KOPT-K1 (cell line): ENCODE data around the gene NRXN2.
"Not testable (repeated sequence)": the region's sequence is repeated elsewhere in the genome, so short reads cannot be mapped to it uniquely, and the experiment has no call there.

Experiments
- H3K27ac ChIP-seq: fragments of 200-600 bp; sonication (generic); 2 replicates; pipeline ENCODE4 v1.5.1; 2016; ENCODE audit warnings: antibody characterized with exemption, mild to moderate bottlenecking, low read depth, low read length; ENCODE audit not compliant: poor library complexity, severe bottlenecking
- H3K36me3 ChIP-seq: fragments of 200-600 bp; sonication (generic); 2 replicates; pipeline ENCODE4 v1.5.1; 2017; ENCODE audit warnings: antibody characterized with exemption, mild to moderate bottlenecking, low read length, moderate library complexity; ENCODE audit not compliant: insufficient read depth
- H3K9me3 ChIP-seq: fragments of 200-600 bp; sonication (generic); 2 replicates; pipeline ENCODE4 v1.5.1; 2017; ENCODE audit warnings: antibody characterized with exemption, low read length, mild to moderate bottlenecking; ENCODE audit not compliant: insufficient read depth, poor library complexity, severe bottlenecking

Gene NRXN2

GRCh38 chr11:64566042-64566914 is 156.7 kb downstream of the NRXN2 start:
- no peaks in the 10 kb centered on the region for H3K36me3 ChIP-seq
- peak overlapping the region; percentile 37 for H3K27ac ChIP-seq
- H3K9me3 ChIP-seq: no peaks in the 10 kb centered on the region

- Histone ChIP-seq H3K36me3 (no peaks in the 10 kb centered on the region), H3K27ac (peak overlapping the region; percentile 37)
Measured at GRCh38 chr11:64564947-64565889, 157.8 kb downstream of the NRXN2 start.

DNA sequence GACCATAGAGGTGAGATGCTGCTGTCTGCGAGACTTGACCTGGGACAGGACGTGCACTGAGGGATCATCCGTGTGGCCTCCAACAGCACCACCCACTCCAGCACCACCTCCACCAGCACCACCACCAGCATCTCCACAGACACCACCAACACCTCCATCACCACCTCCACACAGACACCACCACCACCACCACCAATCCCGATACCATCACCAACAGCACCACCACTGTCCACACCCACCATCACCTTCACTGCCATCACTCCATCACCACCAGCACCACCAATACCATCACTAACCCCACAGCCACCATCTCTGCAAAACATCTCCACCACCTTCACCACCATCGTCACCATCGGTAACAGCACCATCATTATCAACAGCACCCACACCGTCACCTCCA is 158.6 kb downstream of the NRXN2 start:
- Histone ChIP-seq H3K9me3 (no peaks in the 10 kb centered on the region), H3K27ac (no peak overlapping the region), H3K36me3 (no peaks in the 10 kb centered on the region)

More at GRCh38 chr11:64564947-64565889, 157.8 kb downstream of the NRXN2 start:
- H3K9me3 ChIP-seq: no peaks in the 10 kb centered on the region

DNA sequence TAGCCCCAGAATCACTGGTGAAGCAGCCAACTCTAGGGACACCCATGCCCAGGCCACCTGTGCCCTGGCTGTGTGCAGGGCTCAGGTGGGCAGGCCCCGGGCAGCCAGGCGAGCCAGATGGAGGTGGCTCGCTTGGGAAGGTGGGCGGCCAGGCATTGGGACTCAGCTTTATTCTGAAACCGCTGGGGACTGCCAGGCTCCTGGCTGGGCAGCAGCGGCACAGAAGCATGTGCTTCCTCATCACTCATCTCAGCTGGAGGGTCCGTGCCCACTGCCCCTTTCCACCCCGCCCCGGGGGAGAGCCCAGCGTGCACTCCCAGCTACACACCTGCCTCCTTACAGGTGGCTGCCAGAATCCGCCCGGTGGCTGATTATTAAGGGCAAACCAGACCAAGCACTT is 159.0 kb downstream of the NRXN2 start:
- Histone ChIP-seq H3K36me3 (no peaks in the 10 kb centered on the region), H3K9me3 (no peaks in the 10 kb centered on the region), H3K27ac (no peak overlapping the region)

- Histone ChIP-seq H3K9me3 (no peaks in the 10 kb centered on the region), H3K36me3 (no peaks in the 10 kb centered on the region), H3K27ac (no peak overlapping the region)
Measured at GRCh38 chr11:64562723-64563351, 160.2 kb downstream of the NRXN2 start.

GRCh38 chr11:64561984-64562722 is 160.8 kb downstream of the NRXN2 start:
- H3K36me3 ChIP-seq: no peaks in the 10 kb centered on the region
- H3K27ac ChIP-seq: no peak overlapping the region
- no peaks in the 10 kb centered on the region for H3K9me3 ChIP-seq

- not testable (repeated sequence) for H3K9me3 ChIP-seq, H3K36me3 ChIP-seq, H3K27ac ChIP-seq
Measured at GRCh38 chr11:64561429-64561828, 161.6 kb downstream of the NRXN2 start.

- Histone ChIP-seq H3K36me3 (no peaks in the 10 kb centered on the region), H3K27ac (no peak overlapping the region), H3K9me3 (no peaks in the 10 kb centered on the region)
Measured at GRCh38 chr11:64560941-64561340, 162.1 kb downstream of the NRXN2 start.

GRCh38 chr11:64560139-64560771 is 162.7 kb downstream of the NRXN2 start:
- H3K27ac ChIP-seq: no peak overlapping the region
- no peaks in the 10 kb centered on the region for H3K9me3 ChIP-seq
- no peaks in the 10 kb centered on the region for H3K36me3 ChIP-seq

- Histone ChIP-seq H3K27ac (no peak overlapping the region), H3K36me3 (no peaks in the 10 kb centered on the region), H3K9me3 (no peaks in the 10 kb centered on the region)
Measured at GRCh38 chr11:64559351-64560138, 163.5 kb downstream of the NRXN2 start.

- Histone ChIP-seq H3K27ac (no peak overlapping the region), H3K9me3 (no peaks in the 10 kb centered on the region), H3K36me3 (no peaks in the 10 kb centered on the region)
Measured at GRCh38 chr11:64558869-64559268, 164.1 kb downstream of the NRXN2 start.

- Histone ChIP-seq H3K27ac (no peak overlapping the region), H3K9me3 (no peaks in the 10 kb centered on the region), H3K36me3 (no peaks in the 10 kb centered on the region)
Measured at GRCh38 chr11:64558065-64558745, 164.8 kb downstream of the NRXN2 start.

- Histone ChIP-seq H3K9me3 (no peaks in the 10 kb centered on the region), H3K27ac (no peak overlapping the region), H3K36me3 (no peaks in the 10 kb centered on the region)
Measured at GRCh38 chr11:64556721-64557250, 166.2 kb downstream of the NRXN2 start.
